HG02870 (cell line): Measurements from ENCODE around the gene YEATS2.

Source experiments
- ATAC-seq: cut with Tn5 transposase; IDR thresholded peaks from one replicate; pipeline ENCODE4 v1.9.1; 2021; ENCODE audit warnings: mild to moderate bottlenecking, moderate library complexity; ENCODE audit not compliant: unreplicated experiment

Gene YEATS2

GRCh38 chr3:183810643-183811594, 113.3 kb downstream of the YEATS2 start:
- no peak for ATAC-seq

DNA sequence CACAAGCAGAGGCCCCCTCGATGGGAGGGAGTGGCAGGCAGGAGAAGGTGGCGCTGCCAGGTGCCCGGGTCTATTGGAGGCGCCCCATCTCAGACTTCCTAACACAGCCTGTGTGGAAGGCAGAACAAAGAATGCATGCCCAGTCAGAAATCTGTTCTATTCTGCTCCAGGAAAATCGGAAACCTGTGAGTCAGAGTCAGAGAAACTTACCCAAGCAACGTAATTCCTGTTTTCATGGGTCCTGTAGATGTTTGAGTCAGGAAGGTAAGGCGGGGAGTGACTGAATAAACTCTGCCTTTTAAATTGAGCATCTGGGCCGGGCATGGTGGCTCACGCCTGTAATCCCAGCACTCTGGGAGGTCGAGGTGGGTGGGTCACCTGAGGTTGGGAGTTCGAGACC, 114.0 kb downstream of the YEATS2 start:
- no peak for ATAC-seq

DNA sequence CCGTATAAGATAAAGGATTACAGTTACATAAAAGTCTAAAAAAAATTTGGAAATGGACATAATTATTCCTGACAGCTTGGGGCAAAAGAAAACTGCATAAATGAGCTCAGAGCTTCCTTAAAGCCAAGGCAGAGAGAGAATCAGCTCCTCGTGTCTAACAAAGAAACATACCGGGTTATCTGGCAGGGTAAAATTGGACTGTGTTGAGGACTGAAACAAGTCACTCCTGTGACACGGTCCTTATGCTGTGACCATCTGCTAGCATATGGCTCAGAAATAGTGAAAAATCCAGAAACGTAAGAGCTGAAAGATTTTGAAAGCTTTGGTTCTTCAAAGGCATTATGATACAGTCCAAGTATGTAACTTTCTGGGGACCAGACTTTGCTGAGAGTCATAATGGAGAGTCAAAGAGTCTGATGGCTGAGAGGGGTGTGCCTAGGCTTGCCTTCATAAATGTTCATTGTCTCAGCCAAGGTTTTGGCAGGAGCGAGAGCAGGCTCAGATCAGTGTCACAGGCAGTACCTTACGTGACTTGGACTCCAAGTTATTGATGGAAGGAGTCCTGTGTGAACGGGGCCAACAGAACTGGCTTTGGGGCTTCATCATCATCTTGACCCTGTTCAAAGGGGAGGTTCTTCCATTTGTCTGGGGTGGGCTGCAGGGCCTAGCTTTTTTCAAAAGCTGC, 115.3 kb downstream of the YEATS2 start:
- ATAC-seq, result no peak

DNA sequence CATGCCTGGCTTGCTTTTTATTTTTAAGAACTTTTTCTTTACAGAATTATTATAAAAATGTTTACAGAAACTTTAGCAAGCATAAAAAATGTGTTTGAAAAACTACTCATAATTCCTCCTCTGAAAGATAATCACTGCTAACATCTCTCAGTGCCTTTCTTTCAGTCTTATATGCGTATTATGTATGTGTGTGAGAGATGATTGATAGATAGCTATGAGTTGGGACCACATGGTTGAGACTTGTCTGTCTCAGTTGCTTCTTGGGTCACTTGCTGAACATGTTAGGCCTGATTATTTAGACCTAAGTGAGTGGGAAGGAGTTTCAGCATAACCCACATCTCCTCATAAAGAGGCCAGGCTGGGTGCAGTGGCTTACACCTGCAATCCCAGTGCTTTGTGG, 116.6 kb downstream of the YEATS2 start:
- ATAC-seq, result no peak

DNA sequence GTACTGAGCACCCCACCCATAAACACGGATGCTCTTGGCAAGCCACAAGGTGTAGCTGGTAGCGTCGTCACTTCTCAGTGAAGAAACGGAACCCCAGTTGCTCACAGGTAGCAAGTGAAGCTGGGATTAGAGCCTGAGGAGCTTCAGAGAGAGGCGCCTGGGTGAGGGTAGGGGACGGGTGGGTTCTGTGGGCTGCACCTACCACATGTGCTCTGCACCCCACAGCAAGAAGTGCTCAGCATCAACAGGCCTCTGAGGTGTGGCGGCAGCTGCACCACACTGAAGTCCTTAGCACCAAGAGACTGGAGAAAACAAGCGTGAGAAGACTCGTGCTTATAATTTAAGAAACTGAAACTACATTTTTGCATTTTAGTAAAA, 118.0 kb downstream of the YEATS2 start:
- ATAC-seq, result peak; percentile 77

DNA sequence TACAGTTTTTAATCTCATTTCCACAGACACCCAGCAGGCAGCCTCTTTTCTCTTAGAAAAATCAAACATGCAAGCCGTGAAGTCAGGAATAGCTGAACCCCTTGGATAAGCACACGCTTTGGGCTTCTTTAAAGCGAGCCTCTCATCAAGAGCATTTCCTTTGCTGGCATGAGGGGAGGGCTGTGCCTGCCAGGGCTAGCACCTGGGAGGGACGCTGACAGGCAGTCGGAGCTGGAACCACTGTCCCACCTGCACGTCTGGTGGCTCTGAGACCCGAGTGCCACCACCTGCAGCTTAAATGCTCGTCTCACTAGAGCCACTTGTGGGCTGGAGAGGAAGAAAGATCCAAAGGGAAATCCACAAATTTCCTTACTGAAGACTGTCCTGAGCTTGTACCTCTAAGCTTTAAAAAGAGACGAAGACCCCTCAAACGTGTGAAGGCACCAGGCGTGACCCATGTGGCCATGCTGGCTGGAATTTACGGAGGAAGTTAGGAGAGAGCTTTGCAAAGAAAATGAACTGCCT, 118.4 kb downstream of the YEATS2 start:
- ATAC-seq, result peak; percentile 28

GRCh38 chr3:183816681-183817510, 119.3 kb downstream of the YEATS2 start:
- ATAC-seq, result no peak

GRCh38 chr3:183817639-183818038, 120.0 kb downstream of the YEATS2 start:
- no peak for ATAC-seq

DNA sequence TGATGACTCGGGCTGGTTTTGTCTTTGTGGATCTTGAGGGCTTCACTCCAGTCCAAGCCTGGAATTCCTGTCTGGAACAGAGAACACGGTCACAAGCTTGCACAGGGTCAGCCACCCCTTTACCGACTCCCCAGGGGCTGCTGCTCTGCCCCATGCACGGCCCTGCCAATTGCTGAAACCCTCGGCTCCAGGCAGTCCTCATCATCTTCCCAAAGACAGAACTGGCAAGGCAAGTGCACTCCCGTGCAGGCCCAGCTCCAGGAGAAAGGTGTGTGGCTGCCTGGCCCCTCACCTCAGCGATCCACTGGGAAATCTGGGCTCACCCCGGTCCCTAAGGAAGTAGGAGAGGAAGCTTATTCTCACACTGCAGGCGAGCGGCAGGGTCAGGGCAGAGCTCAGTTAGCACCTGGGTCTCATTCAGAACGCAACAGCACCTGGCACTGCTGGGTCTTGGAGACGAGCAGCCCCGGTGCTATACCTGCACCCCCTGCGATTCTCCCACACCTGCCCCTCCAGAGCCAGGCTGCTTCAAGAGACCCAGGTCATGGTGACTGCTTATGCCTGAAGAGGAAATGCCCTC, 120.5 kb downstream of the YEATS2 start:
- ATAC-seq, result no peak

DNA sequence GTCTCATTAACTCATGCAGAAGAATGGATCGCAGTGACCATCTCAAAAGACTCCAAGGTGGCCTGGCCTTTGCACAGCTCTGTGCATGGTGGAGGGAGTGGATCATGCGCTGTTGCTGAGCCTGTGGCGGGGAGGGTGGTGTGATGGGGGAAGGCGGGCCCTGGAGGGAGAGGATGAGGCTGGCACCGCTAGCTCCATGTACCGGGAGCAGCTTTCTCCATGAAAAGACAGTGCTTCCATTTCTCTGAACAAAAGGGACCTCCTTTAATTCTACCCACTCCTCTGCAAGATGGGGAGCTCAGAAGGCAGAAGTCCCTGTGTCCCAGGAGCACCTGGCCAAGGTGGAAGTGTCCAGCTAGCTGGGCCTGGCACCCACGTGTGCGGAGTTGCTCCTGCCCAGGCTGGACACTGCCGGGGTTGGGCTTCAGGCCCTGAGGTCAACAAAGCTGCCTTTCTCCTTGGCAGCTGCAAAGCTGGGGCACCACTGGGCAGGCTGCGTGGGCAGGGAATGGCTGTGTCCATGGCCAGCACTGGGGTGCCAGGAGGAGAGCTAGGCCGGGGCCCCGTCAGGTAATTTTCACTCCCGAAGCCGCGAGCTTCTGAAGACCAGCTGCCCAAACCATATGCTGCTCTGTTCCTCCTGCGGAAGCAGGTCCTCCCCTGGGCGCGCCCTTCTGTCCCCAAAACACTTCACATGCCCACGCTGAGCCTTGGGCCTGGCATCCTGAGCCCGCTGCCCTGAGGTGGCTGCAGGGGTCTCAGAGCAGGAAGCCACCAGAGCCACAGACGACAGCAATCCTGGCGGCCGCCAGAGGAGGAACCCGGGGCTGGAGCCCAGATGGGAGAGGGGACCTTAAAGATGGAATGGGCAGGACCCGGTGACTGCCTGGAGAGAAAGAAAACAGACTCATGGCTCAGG, 121.4 kb downstream of the YEATS2 start:
- ATAC-seq, result no peak

DNA sequence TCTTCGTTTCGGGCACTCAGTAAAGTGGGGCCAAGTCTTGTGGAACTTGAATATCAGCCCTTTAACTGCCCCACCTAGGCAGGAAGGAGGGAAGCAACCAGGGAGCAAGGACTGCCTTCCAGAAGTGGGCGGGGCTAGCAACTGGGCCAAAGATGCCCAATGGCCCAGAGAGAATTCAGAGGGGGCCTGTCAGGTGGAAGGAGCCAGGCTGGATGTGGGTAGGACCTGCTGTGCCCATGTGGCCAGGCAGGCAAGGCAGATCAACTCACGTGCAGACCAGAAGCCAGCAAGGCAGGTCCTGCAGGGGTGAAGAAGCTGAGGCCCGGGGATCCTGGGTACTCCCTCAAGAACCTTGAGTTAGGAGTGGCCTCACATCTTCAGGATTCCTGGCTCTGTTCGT, 122.2 kb downstream of the YEATS2 start:
- ATAC-seq, result no peak

- ATAC-seq, result no peak
These were observed 125.0 kb downstream of the YEATS2 start for GRCh38 chr3:183822631-183823030.

DNA sequence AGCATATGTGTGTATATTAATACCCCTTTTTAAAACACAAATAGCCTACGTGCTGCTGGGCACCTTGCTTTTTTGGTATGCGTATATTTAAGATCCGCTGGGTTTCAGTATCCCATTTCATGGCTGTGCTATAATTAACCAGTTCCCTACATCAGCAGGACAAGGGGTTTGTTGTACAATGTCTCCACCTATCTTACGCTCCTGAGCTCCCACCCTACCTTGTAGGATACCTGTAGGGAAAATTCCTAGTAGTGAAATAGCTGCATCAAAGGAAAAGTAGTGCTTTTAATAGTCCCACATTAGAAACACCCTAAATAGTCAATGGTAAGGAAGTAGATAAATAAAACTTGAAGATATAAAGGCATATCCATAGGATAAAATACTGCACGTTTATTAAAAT, 126.4 kb downstream of the YEATS2 start:
- no peak for ATAC-seq

- no peak for ATAC-seq
These were observed 127.3 kb downstream of the YEATS2 start for GRCh38 chr3:183824761-183825455.

DNA sequence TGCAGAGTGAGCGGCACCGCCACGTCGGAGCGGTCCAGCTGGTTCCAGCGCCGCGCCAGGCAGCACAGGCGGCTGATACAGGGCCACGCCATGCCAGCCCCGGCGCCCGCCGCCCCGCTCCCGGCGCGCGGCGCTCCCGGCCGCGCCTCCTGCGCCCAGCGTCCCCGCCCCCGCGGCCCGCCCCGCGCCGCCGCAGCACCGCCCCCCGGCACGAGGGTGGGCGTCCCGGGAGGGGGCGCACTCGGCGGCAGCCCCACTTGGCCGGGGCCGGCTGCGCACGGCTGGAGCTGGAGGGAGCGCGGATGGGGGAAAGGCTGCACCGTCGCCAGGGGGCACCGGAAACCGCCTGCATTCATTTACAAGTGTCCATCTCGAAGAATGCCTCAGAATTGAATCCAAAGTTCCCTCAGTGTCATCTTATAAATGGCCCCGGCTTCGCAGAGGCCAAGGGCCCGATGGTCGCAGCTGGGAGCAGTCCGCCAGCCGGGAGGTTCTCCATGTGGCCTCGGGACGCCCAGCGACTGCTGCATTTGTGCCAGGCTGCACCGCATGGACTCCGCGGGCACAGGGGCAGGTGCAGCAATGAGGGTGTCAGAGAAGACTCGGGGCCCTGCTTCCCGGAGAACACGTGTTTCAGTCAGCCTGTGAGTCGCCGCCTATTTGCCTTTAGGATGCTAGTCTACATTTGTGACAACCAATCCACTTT, 128.0 kb downstream of the YEATS2 start, which contains the start of gene MAP6D1:
Gene MAP6D1, minus strand, starts transcription at position 122 of the 706 bp plus-strand sequence. Its CDS starts 30 bp downstream, at position 92.
- no peak for ATAC-seq

DNA sequence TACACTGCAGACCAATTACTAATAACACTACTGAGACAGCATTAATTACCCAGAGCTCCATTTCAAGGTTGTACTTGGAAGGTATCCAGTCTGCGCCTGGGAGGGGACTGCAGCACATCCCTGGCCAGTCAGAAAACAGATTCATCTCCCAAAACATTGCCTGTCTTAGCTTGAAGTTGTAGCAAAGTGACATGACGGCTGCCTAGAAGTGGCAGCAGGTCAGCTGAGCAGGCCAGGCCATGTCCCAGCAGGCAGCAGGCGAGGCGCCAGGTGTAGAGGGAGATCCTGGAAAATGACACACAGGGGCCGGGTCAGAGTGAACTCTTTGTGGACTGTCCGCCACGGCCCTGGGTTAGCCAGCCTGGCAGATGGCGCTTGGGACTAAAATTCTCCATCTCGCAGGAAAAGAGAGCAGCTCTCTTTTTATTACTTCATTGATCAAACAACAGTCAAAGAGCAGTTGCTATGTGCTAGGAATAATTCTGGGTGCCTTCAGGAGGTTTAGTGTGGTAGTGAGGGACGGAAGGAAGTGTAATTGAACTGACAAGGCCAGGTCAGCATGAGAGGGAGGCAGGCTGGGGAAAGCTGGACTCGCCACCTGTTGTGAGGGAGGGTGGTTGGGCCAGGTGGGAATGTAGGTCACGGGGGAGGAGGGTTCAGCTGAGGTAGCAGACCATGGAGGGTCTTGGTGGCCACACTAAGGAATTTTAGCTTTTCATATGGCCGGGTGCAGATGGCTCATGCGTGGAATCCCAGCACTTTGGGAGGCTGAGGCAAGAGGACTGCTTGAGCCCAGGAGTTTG, 129.1 kb downstream of the YEATS2 start:
- ATAC-seq, result no peak

DNA sequence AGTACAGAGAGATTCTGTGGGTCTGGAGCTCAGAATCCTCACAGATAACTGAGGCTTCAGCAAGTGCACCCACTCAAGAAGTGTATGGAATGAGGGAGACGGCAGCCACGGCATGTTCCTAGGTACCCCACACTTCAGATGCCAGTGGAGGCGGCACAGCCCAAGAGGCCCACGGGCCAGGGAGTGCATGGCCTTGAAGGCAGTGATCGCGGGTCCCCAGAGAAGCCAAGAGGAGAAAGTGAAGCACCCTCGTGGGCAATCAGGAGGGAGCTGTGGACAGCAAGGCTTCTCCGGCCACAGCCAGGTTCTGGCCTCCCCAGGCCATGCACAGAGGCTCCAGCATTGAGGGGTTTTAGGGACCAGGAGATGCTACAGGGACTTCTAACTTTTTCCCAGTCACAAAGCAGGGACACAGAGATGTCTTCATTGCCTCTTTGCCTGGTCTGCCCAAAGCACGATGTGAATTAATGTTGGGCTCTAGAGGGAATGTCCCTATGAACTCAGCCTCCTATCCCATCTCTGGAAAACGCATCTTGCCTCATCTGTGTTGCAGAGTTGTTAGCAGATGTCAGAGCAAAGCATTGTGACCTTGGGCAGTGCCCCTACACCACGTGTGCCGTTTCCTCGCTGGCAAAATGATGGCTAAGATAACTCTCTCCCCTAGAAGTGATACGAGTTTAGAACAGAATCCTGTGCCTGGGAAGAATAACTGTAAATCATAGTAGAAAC, 130.4 kb downstream of the YEATS2 start:
- ATAC-seq, result no peak
